ENCODE results near the gene KRT222.

KRT222 gene

GRCh38 chr17:40664582-40665333, at the start of gene KRT222:
Gene KRT222, minus strand, starts transcription at chr17:40665177. Its CDS starts 78 bp downstream, at chr17:40665099.
- DNase-seq (ENCODE audit: low read depth in 2 of 2): no peak

DNA sequence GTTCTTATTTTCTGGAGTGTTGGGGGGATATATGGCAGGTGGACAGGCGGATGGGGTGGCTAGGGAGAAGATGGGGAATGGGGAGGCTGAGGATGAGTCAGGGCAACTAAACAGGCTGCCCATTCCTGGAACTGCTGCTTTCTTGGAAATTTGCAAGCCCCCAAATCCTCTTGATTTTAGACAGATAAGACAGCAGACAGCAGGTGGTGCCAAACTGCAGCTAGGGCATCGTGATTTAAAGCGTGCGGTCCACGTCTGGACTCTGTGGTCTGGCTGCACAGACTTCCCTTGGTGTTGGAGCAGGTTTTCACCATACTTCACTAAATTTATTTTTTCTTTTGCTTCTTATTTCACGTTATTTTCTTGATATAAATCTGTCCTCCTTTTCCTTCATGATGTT, 49.5 kb upstream of the KRT222 start:
- DNase-seq (ENCODE audit: low read depth in 2 of 2): no peak

GRCh38 chr17:40707745-40708144, 42.8 kb upstream of the KRT222 start:
- DNase-seq (ENCODE audit: low read depth in 2 of 2): no peak

GRCh38 chr17:40705584-40705983, 40.6 kb upstream of the KRT222 start:
- DNase-seq (ENCODE audit: low read depth in 2 of 2): no peak

DNA sequence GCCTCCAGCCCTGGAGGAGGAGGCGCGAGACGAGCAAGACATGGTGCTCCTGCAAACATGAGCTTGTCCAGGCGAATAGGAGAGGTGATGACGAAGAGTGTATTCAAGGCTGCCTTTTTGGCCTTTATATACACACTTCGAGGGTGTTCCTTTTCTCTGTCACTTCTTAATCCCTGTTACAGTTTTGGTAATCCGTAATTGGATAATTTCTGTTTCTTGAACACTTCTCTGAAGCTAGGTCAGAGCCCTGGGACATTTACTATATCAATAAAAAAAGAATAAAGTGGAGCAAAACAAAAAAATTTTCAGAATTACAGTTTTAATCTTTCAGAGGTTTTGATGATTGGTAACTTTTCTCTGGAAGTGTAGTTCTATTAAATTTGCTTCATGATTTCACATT, 38.7 kb upstream of the KRT222 start, which contains the start of gene KRT24:
Gene KRT24, minus strand, starts transcription at position 101 of the 400 bp plus-strand sequence. Its CDS starts 59 bp downstream, at position 42.
- no peak for DNase-seq (ENCODE audit: low read depth in 2 of 2)

GRCh38 chr17:40702271-40702670, 37.3 kb upstream of the KRT222 start:
- DNase-seq (ENCODE audit: low read depth in 2 of 2): no peak

DNA sequence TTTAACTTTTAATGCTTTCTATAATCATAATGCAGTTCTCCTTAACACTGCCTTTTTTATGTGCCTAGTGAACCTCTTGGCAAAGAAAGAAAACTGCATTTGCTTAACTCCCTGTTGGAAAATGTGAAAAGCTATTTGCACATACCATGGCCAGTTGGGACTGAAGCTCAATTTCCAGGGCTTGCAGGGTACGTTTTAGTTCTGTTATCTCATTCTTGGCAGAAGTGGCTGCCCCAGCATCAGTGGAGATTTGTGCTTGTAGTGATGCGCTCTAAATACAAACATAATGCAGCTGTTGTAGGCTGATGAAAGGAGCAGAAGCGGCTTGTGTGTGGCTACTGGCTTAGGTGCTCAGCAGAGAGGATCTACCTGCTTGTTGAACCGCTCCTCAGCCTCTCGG, 34.9 kb upstream of the KRT222 start:
- DNase-seq (ENCODE audit: low read depth in 2 of 2): no peak

- DNase-seq (ENCODE audit: low read depth in 2 of 2): no peak
Measured at GRCh38 chr17:40699371-40699770, 34.4 kb upstream of the KRT222 start.

GRCh38 chr17:40697297-40697696, 32.3 kb upstream of the KRT222 start:
- DNase-seq (ENCODE audit: low read depth in 2 of 2): no peak

DNA sequence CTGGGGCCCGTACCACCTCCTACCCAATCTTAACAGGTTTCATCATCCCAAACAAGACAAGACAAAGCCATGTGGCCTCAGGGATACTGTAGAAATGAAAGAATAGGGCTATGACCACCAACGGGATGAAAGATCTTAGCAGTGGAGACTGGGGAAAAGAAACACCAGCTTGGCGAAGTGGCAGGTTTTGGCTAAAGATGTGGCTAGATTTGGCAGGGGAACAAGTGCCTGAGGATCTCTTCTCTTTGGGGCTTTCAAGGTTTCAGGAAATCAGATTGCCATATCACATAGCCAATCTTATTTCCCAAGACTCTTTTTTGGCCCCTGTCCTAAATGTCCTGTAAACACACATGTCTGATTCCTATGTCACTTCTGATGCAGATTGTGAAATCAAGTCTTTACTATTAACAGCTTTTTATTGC, 31.7 kb upstream of the KRT222 start:
- DNase-seq (ENCODE audit: low read depth in 2 of 2): no peak

- no peak for DNase-seq (ENCODE audit: low read depth in 2 of 2)
Measured at GRCh38 chr17:40695874-40696472, 31.0 kb upstream of the KRT222 start.

DNA sequence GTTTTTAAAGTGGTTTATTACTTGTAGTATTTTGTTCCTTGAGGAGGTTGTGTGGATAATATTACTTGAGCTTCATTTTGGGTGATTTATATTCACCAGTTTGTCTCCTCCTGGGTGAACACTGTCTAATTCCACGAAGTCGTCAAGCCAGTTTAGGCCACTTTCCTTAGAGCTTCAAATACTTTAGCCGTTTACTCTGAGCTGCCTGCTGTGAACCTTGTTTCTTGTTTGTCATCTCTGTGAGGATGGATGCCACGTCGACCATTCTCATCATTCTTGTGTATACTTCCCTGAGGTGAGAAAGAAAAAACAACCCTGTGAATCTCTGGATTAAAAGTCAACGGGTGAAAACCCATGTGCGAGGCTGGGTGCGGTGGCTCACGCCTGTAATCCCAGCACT, 29.6 kb upstream of the KRT222 start:
- no peak for DNase-seq (ENCODE audit: low read depth in 2 of 2)

- no peak for DNase-seq (ENCODE audit: low read depth in 2 of 2)
Measured at GRCh38 chr17:40687106-40687505, 22.1 kb upstream of the KRT222 start.

- DNase-seq (ENCODE audit: low read depth in 2 of 2): no peak
Measured at GRCh38 chr17:40686192-40686591, 21.2 kb upstream of the KRT222 start.

DNA sequence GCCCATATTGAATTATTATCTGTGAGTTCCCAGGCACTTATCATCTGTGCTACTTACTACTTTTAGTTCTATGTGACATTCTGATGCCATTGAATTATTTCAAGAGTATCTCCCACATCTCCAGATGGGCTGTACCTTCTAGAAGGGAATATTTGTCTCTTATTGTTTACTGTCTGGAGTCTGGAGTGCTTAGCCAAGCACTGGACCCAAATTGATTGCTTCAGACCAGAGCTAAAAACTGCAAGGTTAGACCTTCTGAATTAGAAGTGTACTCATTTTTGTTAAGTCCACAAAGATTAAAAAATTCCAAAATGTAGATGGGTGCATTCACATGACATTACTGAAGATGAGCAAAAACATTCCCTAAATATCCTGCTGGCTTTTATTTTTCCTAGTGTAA, 16.0 kb upstream of the KRT222 start:
- no peak for DNase-seq (ENCODE audit: low read depth in 2 of 2)

DNA sequence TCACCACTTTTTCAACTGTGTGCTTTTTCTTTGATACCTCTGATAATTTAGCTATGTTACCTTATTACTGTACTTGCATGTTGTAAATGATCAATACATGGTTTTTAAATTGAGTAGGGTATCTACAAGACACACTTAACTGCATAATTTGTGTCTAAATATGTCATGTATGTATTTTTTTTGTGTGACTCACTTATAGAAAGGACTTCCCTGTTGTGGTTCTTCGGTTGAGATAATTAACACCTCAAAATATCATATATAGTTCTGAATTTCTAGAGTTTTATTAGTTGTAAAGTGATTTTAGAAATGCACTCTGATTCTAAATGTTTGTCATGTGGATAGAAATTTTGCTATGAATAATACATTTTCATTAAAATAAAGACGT, 14.5 kb upstream of the KRT222 start:
- no peak for DNase-seq (ENCODE audit: low read depth in 2 of 2)

- DNase-seq (ENCODE audit: low read depth in 2 of 2): no peak
Measured at GRCh38 chr17:40678902-40679522, 14.0 kb upstream of the KRT222 start.

DNA sequence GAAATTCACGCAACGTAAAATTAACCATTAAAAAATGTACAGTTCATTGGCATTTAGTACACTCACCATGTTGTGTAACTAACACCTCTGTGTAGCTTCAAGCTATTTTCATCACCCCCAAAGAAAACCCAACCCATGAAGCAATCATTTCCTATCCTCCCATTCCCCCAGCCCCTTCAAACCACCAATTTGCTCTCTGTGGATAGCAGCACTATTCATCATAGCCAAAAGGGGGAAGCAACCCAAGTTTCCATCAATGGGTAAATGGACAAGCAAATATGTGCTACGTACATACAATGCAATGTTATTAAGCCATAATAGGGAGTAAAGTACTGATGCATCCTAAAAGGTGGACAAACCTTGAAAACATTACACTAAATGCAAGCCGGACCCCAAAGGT, 10.9 kb upstream of the KRT222 start:
- no peak for DNase-seq (ENCODE audit: low read depth in 2 of 2)

DNA sequence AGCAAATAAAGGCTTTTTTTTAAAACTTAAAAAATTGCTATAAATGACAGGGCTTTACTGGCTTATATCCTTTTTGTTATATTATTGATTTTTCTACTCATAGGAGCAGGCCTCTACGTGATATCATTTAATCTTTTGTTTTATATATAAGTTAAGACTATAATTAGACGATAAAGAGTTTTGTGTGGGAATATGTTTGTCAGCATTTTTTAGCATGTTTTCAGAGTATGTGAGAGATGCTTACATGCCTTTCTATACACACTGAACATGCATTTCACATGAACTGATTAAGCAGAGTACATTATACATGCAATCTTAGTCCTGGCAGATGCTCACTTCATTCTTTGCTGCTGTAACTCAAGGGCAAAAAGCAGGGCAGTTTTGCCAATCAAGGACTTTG, 7.7 kb upstream of the KRT222 start:
- no peak for DNase-seq (ENCODE audit: low read depth in 2 of 2)

DNA sequence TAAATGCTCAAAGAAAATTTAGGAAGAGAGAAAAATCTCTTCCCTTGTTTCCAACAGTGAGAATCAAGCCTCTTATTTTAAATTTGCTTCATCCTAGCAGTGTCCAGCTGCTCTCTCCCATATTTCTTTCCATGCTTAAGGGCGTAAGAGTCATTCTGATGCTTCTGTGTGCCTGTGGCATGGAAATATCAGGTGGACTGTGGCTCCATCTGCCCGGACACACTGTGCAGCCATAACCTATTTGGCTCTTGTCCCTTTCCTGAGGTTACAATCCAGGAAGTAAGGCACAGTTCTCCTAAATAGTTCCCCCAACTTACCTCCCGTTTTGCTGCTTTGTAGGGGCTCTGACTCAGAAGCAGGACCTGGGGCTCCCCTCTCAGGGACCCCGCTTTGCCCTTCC, 6.3 kb upstream of the KRT222 start:
- no peak for DNase-seq (ENCODE audit: low read depth in 2 of 2)

- no peak for DNase-seq (ENCODE audit: low read depth in 2 of 2)
Measured at GRCh38 chr17:40666331-40666730, 1.4 kb upstream of the KRT222 start.

GRCh38 chr17:40663252-40663651, 1.7 kb downstream of the KRT222 start:
- no peak for DNase-seq (ENCODE audit: low read depth in 2 of 2)

GRCh38 chr17:40659911-40660310, 5.1 kb downstream of the KRT222 start:
- no peak for DNase-seq (ENCODE audit: low read depth in 2 of 2)

All from stimulated activated CD8-positive, alpha-beta memory T cell treated with anti-CD3 and anti-CD28 coated beads, Interleukin-7, amount 100 ng/mL, for 4 hours (primary cell).